Transverse colon (tissue), 4 donors: ENCODE results near the gene CNTN1.

Experiments
- EP300 ChIP-seq: sonication (generic); formaldehyde crosslinking; IDR thresholded peaks from one replicate; pipeline ENCODE4 v1.6.1; 2017; ENCODE audit warnings: antibody characterized with exemption, low read depth
- POLR2A ChIP-seq: fragments of 450-650 bp; IDR thresholded peaks from one replicate; pipeline ENCODE4 v1.6.1; 2016; ENCODE audit warnings: antibody characterized with exemption, mild to moderate bottlenecking, moderate library complexity
- POLR2AphosphoS5 ChIP-seq, 3 donors: sonication (generic); formaldehyde crosslinking; IDR thresholded peaks; one replicate each; pipeline ENCODE4 v1.6.1; 2016; ENCODE audit warnings: antibody characterized with exemption in 3 of 3
- TF ChIP-seq, protein P1 (sequence below), 5 experiments: fragments of 200-600 bp in 3 of 5; fragments of 450-650 bp in 2 of 5; sonication (generic) in 3 of 5; IDR thresholded peaks; 1 replicate in 2 of 5; 2 replicates in 3 of 5; pipeline ENCODE4 v1.5.1; 2016 to 2017; ENCODE audit warnings: antibody characterized with exemption in 5 of 5, inconsistent platforms in 3 of 5, mild to moderate bottlenecking in 2 of 5, moderate library complexity in 1 of 5

DNA sequence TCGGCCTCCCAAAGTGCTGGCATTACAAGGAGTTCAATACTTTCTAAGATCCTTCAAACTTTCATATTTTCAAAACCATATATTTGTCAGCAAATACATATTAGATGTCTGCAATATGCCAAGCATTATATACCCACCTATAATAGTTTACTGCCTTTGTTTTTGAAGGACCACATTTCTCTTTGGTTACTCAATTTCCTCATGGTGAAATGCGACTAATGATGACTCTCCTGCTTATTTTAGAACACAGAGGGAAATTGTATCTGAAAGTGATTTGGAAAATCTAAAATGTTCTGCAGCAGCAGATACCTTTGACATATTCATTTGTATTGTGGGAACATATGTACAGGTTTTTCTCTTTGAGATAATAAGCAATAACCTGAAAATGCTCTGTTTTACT is 2.7 kb upstream of the CNTN1 start:
- TF ChIP-seq, protein P1, sequence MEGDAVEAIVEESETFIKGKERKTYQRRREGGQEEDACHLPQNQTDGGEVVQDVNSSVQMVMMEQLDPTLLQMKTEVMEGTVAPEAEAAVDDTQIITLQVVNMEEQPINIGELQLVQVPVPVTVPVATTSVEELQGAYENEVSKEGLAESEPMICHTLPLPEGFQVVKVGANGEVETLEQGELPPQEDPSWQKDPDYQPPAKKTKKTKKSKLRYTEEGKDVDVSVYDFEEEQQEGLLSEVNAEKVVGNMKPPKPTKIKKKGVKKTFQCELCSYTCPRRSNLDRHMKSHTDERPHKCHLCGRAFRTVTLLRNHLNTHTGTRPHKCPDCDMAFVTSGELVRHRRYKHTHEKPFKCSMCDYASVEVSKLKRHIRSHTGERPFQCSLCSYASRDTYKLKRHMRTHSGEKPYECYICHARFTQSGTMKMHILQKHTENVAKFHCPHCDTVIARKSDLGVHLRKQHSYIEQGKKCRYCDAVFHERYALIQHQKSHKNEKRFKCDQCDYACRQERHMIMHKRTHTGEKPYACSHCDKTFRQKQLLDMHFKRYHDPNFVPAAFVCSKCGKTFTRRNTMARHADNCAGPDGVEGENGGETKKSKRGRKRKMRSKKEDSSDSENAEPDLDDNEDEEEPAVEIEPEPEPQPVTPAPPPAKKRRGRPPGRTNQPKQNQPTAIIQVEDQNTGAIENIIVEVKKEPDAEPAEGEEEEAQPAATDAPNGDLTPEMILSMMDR (IDR thresholded peaks at IDR 0.05): no peak
- TF ChIP-seq POLR2A: no peak
- TF ChIP-seq EP300: no peak
- no peak for TF ChIP-seq POLR2AphosphoS5 (IDR thresholded peaks at IDR 0.05)
